OCI-LY7 (cell line): ENCODE data around the gene SPIN4.

Source experiments
- EZH2phosphoT487 ChIP-seq: fragments of 200-600 bp; sonication (generic); IDR thresholded peaks from 2 replicates; pipeline ENCODE4 v1.6.1; 2018; ENCODE audit warnings: low read depth, borderline replicate concordance, mild to moderate bottlenecking, mixed run types, antibody characterized with exemption, low read length, moderate library complexity, mixed read lengths
- TF ChIP-seq, protein P1 (sequence below): fragments of 200-600 bp; sonication (generic); conservative IDR thresholded peaks from 2 replicates; pipeline ENCODE4 v1.5.1; 2014; ENCODE audit warnings: mild to moderate bottlenecking, antibody characterized with exemption, low read length, moderate library complexity, mixed read lengths

DNA sequence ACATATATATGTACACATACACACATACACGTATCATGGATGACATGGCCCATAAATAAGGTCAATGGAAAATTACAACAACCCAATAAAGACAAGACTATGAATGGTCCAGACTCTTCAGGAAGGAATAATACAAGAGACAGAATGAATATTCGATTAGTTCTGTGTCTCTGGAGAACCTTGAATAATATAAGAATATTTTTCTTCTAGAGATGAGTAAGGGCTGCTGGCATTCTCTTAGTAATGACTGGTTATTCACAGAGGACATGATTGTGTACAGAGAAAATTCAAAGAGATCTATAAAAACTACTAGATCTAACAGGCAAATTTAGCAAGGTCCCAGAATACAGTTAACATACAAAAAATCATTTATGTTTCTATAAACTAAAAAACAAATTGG is 23.3 kb downstream of the SPIN4 start:
- TF ChIP-seq, protein P1, sequence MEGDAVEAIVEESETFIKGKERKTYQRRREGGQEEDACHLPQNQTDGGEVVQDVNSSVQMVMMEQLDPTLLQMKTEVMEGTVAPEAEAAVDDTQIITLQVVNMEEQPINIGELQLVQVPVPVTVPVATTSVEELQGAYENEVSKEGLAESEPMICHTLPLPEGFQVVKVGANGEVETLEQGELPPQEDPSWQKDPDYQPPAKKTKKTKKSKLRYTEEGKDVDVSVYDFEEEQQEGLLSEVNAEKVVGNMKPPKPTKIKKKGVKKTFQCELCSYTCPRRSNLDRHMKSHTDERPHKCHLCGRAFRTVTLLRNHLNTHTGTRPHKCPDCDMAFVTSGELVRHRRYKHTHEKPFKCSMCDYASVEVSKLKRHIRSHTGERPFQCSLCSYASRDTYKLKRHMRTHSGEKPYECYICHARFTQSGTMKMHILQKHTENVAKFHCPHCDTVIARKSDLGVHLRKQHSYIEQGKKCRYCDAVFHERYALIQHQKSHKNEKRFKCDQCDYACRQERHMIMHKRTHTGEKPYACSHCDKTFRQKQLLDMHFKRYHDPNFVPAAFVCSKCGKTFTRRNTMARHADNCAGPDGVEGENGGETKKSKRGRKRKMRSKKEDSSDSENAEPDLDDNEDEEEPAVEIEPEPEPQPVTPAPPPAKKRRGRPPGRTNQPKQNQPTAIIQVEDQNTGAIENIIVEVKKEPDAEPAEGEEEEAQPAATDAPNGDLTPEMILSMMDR, result no peak
- no peak for TF ChIP-seq EZH2phosphoT487
